Osteocyte (in vitro differentiated cells): ENCODE results near the gene CST9. TPM values are rescaled to one million over a fixed set of nuclear protein-coding genes. Genes with fewer than 3 reads are reported as not detected.

Source experiments
- DNase-seq: peaks from one replicate; pipeline ENCODE4 v3.0.0; 2021; ENCODE audit warnings: mixed read lengths; ENCODE audit not compliant: unreplicated experiment; ENCODE audit errors: extremely low spot score
- H3K27ac Mint-ChIP-seq: one replicate; pipeline ENCODE4 v1.8.0; 2021; ENCODE audit warnings: mild to moderate bottlenecking, mixed read lengths; ENCODE audit not compliant: unreplicated experiment
- H3K27me3 Mint-ChIP-seq: one replicate; pipeline ENCODE4 v1.8.0; 2021; ENCODE audit warnings: mixed read lengths; ENCODE audit not compliant: unreplicated experiment
- H3K36me3 Mint-ChIP-seq: one replicate; pipeline ENCODE4 v1.8.0; 2021; ENCODE audit warnings: mixed read lengths; ENCODE audit not compliant: unreplicated experiment
- H3K4me1 Mint-ChIP-seq: one replicate; pipeline ENCODE4 v1.8.0; 2021; ENCODE audit warnings: mixed read lengths; ENCODE audit not compliant: unreplicated experiment
- H3K4me3 Mint-ChIP-seq: one replicate; pipeline ENCODE4 v1.8.0; 2021; ENCODE audit warnings: mild to moderate bottlenecking, moderate library complexity, mixed read lengths; ENCODE audit not compliant: unreplicated experiment
- H3K9me3 Mint-ChIP-seq: one replicate; pipeline ENCODE4 v1.8.0; 2021; ENCODE audit warnings: mixed read lengths; ENCODE audit not compliant: unreplicated experiment
- CTCF ChIP-seq: fragments of 200-600 bp; sonication (generic); IDR thresholded peaks from 2 replicates; pipeline ENCODE4 v1.5.0; 2021; ENCODE audit warnings: antibody characterized with exemption, mild to moderate bottlenecking, moderate library complexity
- total RNA-seq: library from RNA; stranded (reverse); gene quantifications from 2 replicates; pipeline ENCODE4 v1.2.1, GENCODE V29; 2021

The CST9 gene
- total RNA-seq, 1 donor from 2014 or later = not detected

DNA sequence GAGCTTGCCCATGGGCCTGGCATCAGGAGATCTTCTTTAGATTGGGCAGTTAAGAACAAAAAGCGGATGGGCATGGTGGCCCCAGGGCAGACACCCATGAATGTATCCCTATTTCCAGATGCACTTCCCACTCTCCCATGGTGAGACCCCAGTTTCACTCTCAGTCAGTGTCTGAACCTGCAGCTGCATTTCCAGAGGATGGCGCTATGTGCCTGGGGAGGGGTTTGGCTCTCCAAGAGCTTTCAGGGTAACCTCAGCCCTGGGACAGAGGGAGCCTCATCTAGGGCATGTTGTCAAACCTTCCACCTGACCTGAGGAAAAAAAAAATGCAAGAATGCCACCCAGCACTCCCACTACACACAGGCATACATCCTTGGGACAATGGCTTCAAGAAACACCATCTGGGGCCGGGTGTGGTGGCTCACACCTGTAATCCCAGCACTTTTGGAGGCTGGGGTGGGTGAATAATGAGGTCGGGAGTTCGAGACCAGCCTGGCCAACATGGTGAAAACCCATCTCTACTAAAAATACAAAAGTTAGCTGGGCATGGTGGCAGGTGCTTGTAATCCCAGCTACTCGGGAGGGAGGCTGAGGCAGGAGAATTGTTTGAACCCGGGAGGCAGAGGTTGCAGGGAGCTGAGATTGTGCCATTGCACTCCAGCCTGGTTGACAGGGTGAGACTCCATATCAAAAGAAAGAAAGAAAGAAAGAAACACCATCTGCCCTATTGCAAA is 39.4 kb downstream of the CST9 start:
- no peaks in the 10 kb centered on the region for H3K4me1 Mint-ChIP-seq
- no peak for TF ChIP-seq CTCF
- peaks cover 9% of the 10 kb centered on the region for H3K27me3 Mint-ChIP-seq
- H3K4me3 Mint-ChIP-seq = no peak overlapping the region
- no peak overlapping the region for H3K27ac Mint-ChIP-seq
- H3K9me3 Mint-ChIP-seq = peaks cover 13% of the 10 kb centered on the region
- DNase-seq = no peak
- H3K36me3 Mint-ChIP-seq = peaks cover 2% of the 10 kb centered on the region

GRCh38 chr20:23565503-23566045 is 40.1 kb downstream of the CST9 start:
- Mint-ChIP-seq H3K27me3 (peaks cover 6% of the 10 kb centered on the region), H3K4me1 (no peaks in the 10 kb centered on the region), H3K27ac (no peak overlapping the region), H3K9me3 (peaks cover 13% of the 10 kb centered on the region), H3K36me3 (peaks cover 2% of the 10 kb centered on the region), H3K4me3 (no peak overlapping the region)
- no peak for DNase-seq
- TF ChIP-seq CTCF = no peak

DNA sequence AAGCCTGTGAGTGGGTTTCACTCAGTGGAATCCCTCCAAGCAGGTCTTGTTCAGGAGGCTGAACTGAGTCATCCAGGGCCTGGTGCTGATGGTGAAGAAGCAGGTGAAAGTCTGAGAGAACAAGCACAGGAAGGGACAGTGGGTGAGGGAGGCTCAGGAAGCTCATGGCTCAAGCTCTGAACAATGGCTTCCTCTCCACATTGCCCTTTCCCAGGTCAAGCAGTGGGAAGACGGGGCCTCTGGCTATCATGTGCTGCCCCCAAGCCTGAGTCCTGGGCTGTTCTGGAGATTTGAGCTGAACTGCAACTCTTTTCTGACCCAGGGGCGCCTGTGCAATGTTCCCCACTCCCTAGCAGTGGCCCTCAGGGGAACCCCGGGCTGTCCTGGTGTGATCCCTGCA is 40.8 kb downstream of the CST9 start:
- Mint-ChIP-seq H3K27me3 (peaks cover 5% of the 10 kb centered on the region), H3K36me3 (peaks cover 2% of the 10 kb centered on the region), H3K4me1 (no peaks in the 10 kb centered on the region), H3K4me3 (no peak overlapping the region), H3K27ac (no peak overlapping the region), H3K9me3 (peaks cover 16% of the 10 kb centered on the region)
- TF ChIP-seq CTCF = no peak
- DNase-seq = no peak

DNA sequence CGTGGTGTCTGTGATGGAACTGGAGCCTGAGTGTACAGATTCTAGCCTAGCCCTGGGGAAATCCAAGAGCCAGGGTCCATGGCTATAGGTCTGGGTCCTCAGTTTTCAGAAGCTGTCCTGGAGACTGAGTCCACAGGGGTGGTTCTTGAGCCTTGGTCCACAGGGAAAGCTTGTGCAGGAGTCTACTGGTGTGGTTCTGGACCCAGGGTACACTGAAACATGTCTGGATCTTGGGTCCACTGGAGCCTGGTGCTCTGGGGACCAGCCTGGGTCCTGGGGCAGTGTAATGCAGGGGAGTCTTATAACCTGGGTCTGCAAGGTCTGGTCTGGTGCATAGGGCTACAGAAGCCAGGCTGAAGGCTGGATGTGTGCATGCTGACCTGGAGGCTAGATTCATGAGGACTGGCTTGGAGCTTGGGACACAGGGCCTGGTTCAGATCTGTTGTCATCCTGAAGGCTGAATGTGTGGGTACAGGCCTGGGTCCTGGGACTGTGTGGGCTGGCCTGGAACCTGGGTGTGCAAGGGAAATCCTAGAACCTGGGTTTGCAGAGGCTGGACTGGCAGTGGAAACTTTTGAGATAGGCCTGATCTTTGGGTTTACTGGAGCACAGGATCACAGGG is 42.9 kb downstream of the CST9 start:
- Mint-ChIP-seq H3K4me3 (no peak overlapping the region), H3K27ac (no peak overlapping the region), H3K9me3 (peaks cover 19% of the 10 kb centered on the region), H3K4me1 (no peaks in the 10 kb centered on the region), H3K27me3 (peaks cover 11% of the 10 kb centered on the region), H3K36me3 (peaks cover 2% of the 10 kb centered on the region)
- no peak for DNase-seq
- TF ChIP-seq CTCF = no peak

DNA sequence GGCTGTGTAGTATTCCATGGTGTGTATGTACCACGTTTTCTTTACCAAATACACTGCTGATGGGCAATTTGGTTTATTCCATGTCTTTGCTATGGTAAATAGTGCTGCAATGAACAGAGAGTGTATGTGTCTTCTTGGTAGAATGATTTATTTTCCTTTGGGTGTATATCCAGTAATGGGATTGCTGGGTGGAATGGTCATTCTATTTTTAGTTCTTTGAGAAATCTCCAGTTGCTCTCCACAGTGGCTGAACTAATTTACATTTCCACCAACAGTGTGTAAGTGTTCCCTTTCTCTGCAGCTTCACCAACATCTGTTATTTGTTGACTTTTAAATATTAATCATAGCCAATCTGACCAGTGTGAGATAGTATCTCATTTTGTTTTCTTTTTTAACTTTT is 51.3 kb downstream of the CST9 start:
- H3K4me3 Mint-ChIP-seq = no peak overlapping the region

More for the DNA sequence above, 51.3 kb downstream of the CST9 start:
- Mint-ChIP-seq H3K9me3 (peaks cover 10% of the 10 kb centered on the region), H3K27ac (no peak overlapping the region), H3K36me3 (no peaks in the 10 kb centered on the region), H3K27me3 (peaks cover 16% of the 10 kb centered on the region), H3K4me1 (no peaks in the 10 kb centered on the region)
- no peak for DNase-seq
- no peak for TF ChIP-seq CTCF
